ENCODE results near the gene PRPF18.
A peak's percentile ranks its signal among the peaks of the same experiment; 100 is the strongest.

Gene PRPF18

DNA sequence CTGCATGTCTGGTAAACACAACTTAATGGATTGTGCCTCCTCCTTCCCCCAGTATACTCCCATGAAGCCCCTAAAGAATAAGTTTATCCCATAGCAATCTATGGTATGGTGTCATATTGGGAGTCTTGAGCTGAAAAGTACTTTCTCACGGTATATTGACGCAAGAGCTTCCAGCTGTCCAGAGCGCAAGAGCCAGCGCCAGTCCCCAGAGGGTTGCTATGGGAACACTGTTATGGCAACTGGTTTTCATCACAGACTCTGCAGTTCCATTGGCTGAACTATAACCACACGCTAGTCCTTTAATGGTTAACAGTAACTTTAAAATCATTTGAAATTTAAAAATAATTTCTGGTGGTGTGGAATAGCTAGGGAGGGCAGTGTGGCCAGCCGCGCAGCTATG, 46.9 kb downstream of the PRPF18 start:
- TF ChIP-seq JUND (IDR thresholded peaks at IDR 0.05; ENCODE audit: low read depth) = no peak
- DNase-seq (ENCODE audit: low read depth in 1 of 2, low spot score in 1 of 2) = no peak
- in situ Hi-C loops (cut with HindIII; ENCODE audit: low pct_unique_long_range_greater_than_20kb, low sequenced_read_pairs) = no loop called here

DNA sequence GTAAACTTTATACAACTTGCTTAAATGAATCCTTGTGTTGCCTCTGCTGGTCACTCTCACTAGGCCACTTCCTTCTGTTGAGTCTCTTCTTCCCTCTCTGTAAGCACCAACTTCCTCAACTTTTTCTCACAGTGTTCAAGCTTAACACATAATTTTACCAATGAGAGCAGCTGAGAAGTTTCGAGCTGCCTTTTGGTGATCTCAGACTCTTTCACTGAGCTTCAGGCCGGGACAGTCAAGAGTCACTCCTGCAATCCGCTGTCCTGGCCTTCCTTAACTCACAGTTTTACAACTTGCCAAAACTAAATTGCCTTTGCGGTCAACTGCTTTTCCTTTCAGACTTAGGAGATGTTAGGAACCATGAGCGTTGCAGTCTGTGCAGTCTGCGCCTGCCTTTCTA, 47.4 kb downstream of the PRPF18 start:
- no peak for DNase-seq (ENCODE audit: low read depth in 1 of 2, low spot score in 1 of 2)
- in situ Hi-C loops (cut with HindIII; ENCODE audit: low pct_unique_long_range_greater_than_20kb, low sequenced_read_pairs) = no loop called here
- no peak for TF ChIP-seq JUND (IDR thresholded peaks at IDR 0.05; ENCODE audit: low read depth)

DNA sequence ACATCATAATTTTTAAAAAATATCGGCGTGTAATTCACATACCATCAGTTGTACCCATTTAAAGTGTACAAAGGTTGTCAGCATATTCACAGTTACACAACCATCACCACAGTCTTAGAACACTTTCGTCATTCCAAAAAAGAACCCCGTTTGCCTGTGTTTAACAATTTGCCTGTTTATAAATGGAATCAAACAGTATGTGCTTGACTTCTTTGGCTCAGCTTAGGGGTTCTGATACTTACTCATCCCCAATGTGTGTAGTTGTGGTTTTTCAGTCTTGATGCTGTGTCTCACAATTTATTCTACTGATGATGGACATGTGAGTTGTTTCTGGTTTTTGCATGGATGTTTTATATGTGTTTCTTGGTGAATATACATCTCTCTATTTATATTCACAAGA, 50.0 kb downstream of the PRPF18 start:
- DNase-seq (ENCODE audit: low read depth in 1 of 2, low spot score in 1 of 2) = no peak
- TF ChIP-seq JUND (IDR thresholded peaks at IDR 0.05; ENCODE audit: low read depth) = no peak
- in situ Hi-C loops (cut with HindIII; ENCODE audit: low pct_unique_long_range_greater_than_20kb, low sequenced_read_pairs) = no loop called here

DNA sequence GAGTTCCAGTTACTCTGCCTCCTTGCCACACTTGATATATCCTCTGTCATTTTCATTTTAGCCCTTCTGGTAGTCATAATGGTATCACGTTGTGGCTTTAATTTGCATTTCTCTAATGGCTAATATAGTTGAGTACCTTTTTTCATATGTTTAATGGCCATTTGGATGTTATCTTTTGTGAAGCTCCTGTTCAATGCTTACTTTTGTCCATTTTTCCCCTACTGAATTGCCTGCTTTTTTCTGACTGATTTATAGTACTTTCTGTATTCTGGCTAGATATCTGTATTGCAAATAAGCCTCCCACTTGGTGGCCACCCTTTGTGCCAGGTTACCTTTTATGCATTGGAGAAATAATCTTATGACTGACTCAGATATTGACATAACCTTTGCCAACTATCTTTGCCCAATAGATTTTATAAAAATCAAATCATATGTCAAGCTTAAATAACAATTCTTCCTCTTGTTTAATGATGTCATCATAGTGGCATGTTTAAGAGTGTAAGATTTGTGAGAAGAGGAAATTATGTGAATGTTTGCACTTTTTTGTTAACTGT, 50.6 kb downstream of the PRPF18 start:
- in situ Hi-C loops (cut with HindIII; ENCODE audit: low pct_unique_long_range_greater_than_20kb, low sequenced_read_pairs) = no loop called here
- DNase-seq (ENCODE audit: low read depth in 1 of 2, low spot score in 1 of 2) = no peak
- TF ChIP-seq JUND (IDR thresholded peaks at IDR 0.05; ENCODE audit: low read depth) = no peak

DNA sequence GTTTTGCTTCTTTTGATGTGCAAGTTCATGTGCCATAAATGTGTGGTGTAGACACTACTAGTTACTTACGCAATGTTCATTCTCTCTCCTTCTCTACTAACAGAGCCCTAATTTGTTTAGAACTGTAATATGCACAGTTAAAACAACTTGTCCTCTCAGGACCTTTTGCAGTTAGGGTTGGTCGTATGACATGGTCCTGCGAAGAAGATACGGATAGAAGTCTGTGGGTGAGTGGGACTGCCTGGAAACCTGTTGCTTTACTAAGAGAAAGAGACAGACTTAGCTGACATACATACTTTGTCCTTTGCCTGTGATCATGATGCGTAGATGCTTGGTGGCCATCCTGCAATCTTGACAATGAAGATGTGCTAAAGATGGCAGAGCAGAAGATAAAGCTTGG, 51.1 kb downstream of the PRPF18 start:
- in situ Hi-C loops (cut with HindIII; ENCODE audit: low pct_unique_long_range_greater_than_20kb, low sequenced_read_pairs) = no loop called here
- no peak for TF ChIP-seq JUND (IDR thresholded peaks at IDR 0.05; ENCODE audit: low read depth)
- no peak for DNase-seq (ENCODE audit: low read depth in 1 of 2, low spot score in 1 of 2)

DNA sequence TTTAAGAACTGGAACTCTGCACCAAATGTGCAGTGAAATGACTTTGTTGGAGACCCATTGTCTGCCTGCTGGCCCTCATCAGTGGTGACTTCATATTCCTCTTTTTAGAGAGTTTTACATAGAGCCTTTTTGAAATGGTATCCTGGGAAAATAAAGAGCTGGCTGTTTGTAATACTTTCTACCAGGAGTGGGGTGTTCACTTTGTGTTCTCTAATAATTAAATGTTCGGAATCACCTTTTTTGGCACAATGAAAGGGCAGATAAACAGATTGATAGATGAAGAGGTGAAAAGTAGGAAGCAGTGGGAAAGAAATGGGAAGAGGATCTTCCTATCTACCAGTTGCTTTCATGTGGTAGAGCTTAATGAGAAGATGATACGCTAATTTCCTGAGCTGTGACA, 55.5 kb downstream of the PRPF18 start:
- no peak for DNase-seq (ENCODE audit: low read depth in 1 of 2, low spot score in 1 of 2)
- TF ChIP-seq JUND (IDR thresholded peaks at IDR 0.05; ENCODE audit: low read depth) = no peak
- in situ Hi-C loops (cut with HindIII; ENCODE audit: low pct_unique_long_range_greater_than_20kb, low sequenced_read_pairs) = no loop called here

- TF ChIP-seq JUND (IDR thresholded peaks at IDR 0.05; ENCODE audit: low read depth) = no peak
- DNase-seq (ENCODE audit: low read depth in 1 of 2, low spot score in 1 of 2) = no peak
- in situ Hi-C loops (cut with HindIII; ENCODE audit: low pct_unique_long_range_greater_than_20kb, low sequenced_read_pairs) = no loop called here
These were observed 56.3 kb downstream of the PRPF18 start for GRCh38 chr10:13643016-13643415.

GRCh38 chr10:13644866-13645265, 58.1 kb downstream of the PRPF18 start:
- in situ Hi-C loops (cut with HindIII; ENCODE audit: low pct_unique_long_range_greater_than_20kb, low sequenced_read_pairs) = no loop called here
- no peak for TF ChIP-seq JUND (IDR thresholded peaks at IDR 0.05; ENCODE audit: low read depth)
- DNase-seq (ENCODE audit: low read depth in 1 of 2, low spot score in 1 of 2) = no peak

- in situ Hi-C loops (cut with HindIII; ENCODE audit: low pct_unique_long_range_greater_than_20kb, low sequenced_read_pairs) = no loop called here
- DNase-seq (ENCODE audit: low read depth in 1 of 2, low spot score in 1 of 2) = no peak
- no peak for TF ChIP-seq JUND (IDR thresholded peaks at IDR 0.05; ENCODE audit: low read depth)
These were observed 61.7 kb downstream of the PRPF18 start for GRCh38 chr10:13648425-13648824.

DNA sequence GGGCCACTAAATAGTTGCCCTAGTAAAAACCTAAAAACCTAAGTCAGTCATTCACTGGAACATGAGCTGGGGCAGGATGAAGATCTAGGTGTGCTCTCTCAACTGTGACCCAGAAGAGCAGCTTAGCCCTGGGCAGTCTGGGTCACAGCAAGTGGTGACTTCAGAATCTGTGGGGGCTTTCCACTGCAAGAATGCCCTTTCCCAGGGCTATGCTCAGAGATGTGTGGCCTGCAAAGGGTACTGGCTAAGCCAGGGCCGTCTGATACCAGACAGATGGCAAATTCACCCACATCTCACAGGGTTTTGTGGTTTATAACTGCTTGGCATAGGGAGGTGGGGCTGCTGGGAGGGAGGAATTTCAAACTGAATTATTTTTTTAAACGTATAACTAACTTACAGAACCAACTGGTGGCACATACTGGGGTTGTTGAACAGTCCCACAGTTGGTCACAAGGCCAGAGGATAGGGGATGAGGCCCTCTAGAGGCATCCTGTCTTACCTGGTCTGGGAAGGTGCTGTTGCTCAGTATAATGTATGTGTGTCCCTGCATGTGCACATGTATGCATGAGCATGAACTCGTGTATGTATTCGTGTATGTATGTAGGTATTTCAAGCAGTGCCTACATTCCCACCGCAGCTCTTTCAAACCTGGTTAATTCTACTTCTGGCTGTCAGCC, 63.2 kb downstream of the PRPF18 start:
- peak; percentile 53 to 73 for DNase-seq (ENCODE audit: low read depth in 1 of 2, low spot score in 1 of 2)
- TF ChIP-seq JUND (IDR thresholded peaks at IDR 0.05; ENCODE audit: low read depth) = no peak
- in situ Hi-C loops (cut with HindIII; ENCODE audit: low pct_unique_long_range_greater_than_20kb, low sequenced_read_pairs) = no loop called here

- DNase-seq (ENCODE audit: low read depth in 1 of 2, low spot score in 1 of 2) = no peak
- in situ Hi-C loops (cut with HindIII; ENCODE audit: low pct_unique_long_range_greater_than_20kb, low sequenced_read_pairs) = no loop called here
- no peak for TF ChIP-seq JUND (IDR thresholded peaks at IDR 0.05; ENCODE audit: low read depth)
These were observed 64.2 kb downstream of the PRPF18 start for GRCh38 chr10:13650961-13651360.

DNA sequence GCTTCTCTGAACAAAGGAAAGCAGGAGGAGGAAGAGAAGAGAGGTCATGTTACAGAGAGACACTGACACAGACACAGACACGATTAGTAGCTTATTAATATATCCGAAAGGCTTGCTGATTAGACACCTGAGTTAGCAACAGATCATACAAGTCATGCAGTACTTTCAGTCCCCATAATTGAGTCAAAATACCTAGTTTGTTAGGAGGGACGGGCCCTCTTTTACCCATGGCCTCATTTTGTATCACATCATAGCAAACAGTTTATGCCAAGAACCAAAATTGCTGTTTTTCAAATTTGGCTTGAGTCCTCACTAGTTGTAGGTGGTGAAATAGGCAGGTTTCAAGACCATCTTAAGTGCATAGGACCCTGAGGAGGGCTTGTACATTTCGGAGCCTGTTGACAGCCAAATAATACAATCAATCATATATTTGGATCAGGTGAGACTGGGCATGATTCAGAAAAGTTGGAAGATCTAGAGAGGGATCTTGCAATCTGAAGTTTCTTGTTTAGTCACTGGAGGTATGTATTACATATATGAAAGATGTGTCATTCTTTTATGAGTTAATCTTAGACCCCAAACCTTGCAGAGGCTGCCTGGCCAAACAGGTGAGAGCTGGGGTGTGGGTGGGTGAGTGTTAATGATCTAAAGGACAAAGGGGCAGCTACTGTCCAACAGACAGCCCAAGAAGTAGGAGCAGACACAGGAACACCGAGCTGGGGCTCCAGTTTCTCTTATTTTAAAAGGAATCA, 65.4 kb downstream of the PRPF18 start:
- no peak for DNase-seq (ENCODE audit: low read depth in 1 of 2, low spot score in 1 of 2)
- in situ Hi-C loops (cut with HindIII; ENCODE audit: low pct_unique_long_range_greater_than_20kb, low sequenced_read_pairs) = no loop called here
- no peak for TF ChIP-seq JUND (IDR thresholded peaks at IDR 0.05; ENCODE audit: low read depth)

- no peak for DNase-seq (ENCODE audit: low read depth in 1 of 2, low spot score in 1 of 2)
- in situ Hi-C loops (cut with HindIII; ENCODE audit: low pct_unique_long_range_greater_than_20kb, low sequenced_read_pairs) = no loop called here
These were observed 66.1 kb downstream of the PRPF18 start for GRCh38 chr10:13652860-13653259.

More at GRCh38 chr10:13652860-13653259, 66.1 kb downstream of the PRPF18 start:
- no peak for TF ChIP-seq JUND (IDR thresholded peaks at IDR 0.05; ENCODE audit: low read depth)
